CD14-positive monocyte (primary cell): ENCODE measurements around the gene SETBP1. TPM values are rescaled to one million over a fixed set of nuclear protein-coding genes. Genes with fewer than 3 reads are reported as not detected.

Source experiments
- DNase-seq, 3 donors: peaks; one replicate each; pipeline ENCODE4 v3.0.0-alpha.2; 2011 to 2022
- H2AFZ ChIP-seq: 2 replicates; pipeline ENCODE4 v1.6.0; 2012; ENCODE audit warnings: mild to moderate bottlenecking, low read depth, low read length, inconsistent platforms; ENCODE audit not compliant: insufficient read depth, poor library complexity, severe bottlenecking
- H3K27ac ChIP-seq, 2 donors: 1 replicate in 1 of 2; 2 replicates in 1 of 2; pipeline ENCODE4 v1.5.1; 2012 to 2013; ENCODE audit warnings: low read length in 2 of 2, control low read depth in 1 of 2, inconsistent platforms in 1 of 2, low read depth in 1 of 2, mild to moderate bottlenecking in 1 of 2
- H3K27me3 ChIP-seq, 2 donors: one replicate each; pipeline versions ENCODE4 v1.6.0 to v1.6.1; 2011 to 2013; ENCODE audit warnings: low read length in 2 of 2; ENCODE audit not compliant: control insufficient read depth in 2 of 2, insufficient read depth in 2 of 2
- H3K36me3 ChIP-seq, 2 donors: replicated peaks in 1 of 2; 1 replicate in 1 of 2; 2 replicates in 1 of 2; pipeline versions ENCODE4 v1.5.1 to v1.6.1; 2012 to 2013; ENCODE audit warnings: low read length in 2 of 2, control low read depth in 1 of 2, inconsistent platforms in 1 of 2, mild to moderate bottlenecking in 1 of 2; ENCODE audit not compliant: insufficient read depth in 2 of 2, control insufficient read depth in 1 of 2
- H3K4me1 ChIP-seq, 2 donors: 1 replicate in 1 of 2; 2 replicates in 1 of 2; pipeline versions ENCODE4 v1.5.1 to v1.6.1; 2012 to 2013; ENCODE audit warnings: low read length in 2 of 2, control low read depth in 1 of 2, inconsistent platforms in 1 of 2, mild to moderate bottlenecking in 1 of 2, moderate library complexity in 1 of 2; ENCODE audit not compliant: insufficient read depth in 2 of 2, control insufficient read depth in 1 of 2
- H3K4me2 ChIP-seq: replicated peaks from 2 replicates; pipeline ENCODE3; 2012; ENCODE audit warnings: low read length, moderate library complexity, mild to moderate bottlenecking; ENCODE audit not compliant: poor library complexity, severe bottlenecking; ENCODE audit errors: extremely low read depth
- H3K4me3 ChIP-seq, 3 experiments: fragments of 200-600 bp in 1 of 3; sonication (generic) in 1 of 3; replicated peaks in 1 of 3; 1 replicate in 2 of 3; 2 replicates in 1 of 3; pipeline ENCODE4 v1.5.1; 2011 to 2013; ENCODE audit warnings: low read length in 3 of 3, mild to moderate bottlenecking in 3 of 3, control low read depth in 2 of 3, low read depth in 2 of 3, inconsistent platforms in 1 of 3, moderate library complexity in 1 of 3
- H3K79me2 ChIP-seq: 2 replicates; pipeline ENCODE4 v1.6.0; 2012; ENCODE audit warnings: mild to moderate bottlenecking, control low read depth, inconsistent platforms, low read length, moderate library complexity; ENCODE audit not compliant: insufficient read depth
- H3K9ac ChIP-seq: 2 replicates; pipeline ENCODE4 v1.6.0; 2017; ENCODE audit warnings: low read length, mild to moderate bottlenecking; ENCODE audit not compliant: insufficient read depth, poor library complexity, severe bottlenecking
- H3K9me3 ChIP-seq, 2 donors: replicated peaks in 1 of 2; 1 replicate in 1 of 2; 2 replicates in 1 of 2; pipeline versions ENCODE4 v1.5.1 to v1.6.1; 2012 to 2013; ENCODE audit warnings: low read length in 2 of 2, control low read depth in 1 of 2; ENCODE audit not compliant: control insufficient read depth in 1 of 2, insufficient read depth in 1 of 2
- H4K20me1 ChIP-seq: 2 replicates; pipeline ENCODE4 v1.6.0; 2012; ENCODE audit warnings: mild to moderate bottlenecking, low read length, control low read depth, moderate library complexity; ENCODE audit not compliant: insufficient read depth
- H3K27ac Mint-ChIP-seq, 7 donors: one replicate each; pipeline ENCODE4 v1.8.0; 2020; ENCODE audit warnings: mild to moderate bottlenecking in 7 of 7, mixed read lengths in 7 of 7, moderate library complexity in 6 of 7, inconsistent platforms in 2 of 7
- H3K27me3 Mint-ChIP-seq, 3 donors: one replicate each; pipeline ENCODE4 v1.8.0; 2021 to 2022; ENCODE audit warnings: low read depth in 3 of 3, mild to moderate bottlenecking in 3 of 3, mixed read lengths in 3 of 3, moderate library complexity in 3 of 3, inconsistent platforms in 1 of 3
- H3K36me3 Mint-ChIP-seq, 2 donors: one replicate each; pipeline ENCODE4 v1.8.0; 2020; ENCODE audit warnings: mixed read lengths in 2 of 2, inconsistent platforms in 1 of 2, mild to moderate bottlenecking in 1 of 2
- H3K4me1 Mint-ChIP-seq: one replicate; pipeline ENCODE4 v1.8.0; 2020; ENCODE audit warnings: mild to moderate bottlenecking, mixed read lengths
- H3K4me3 Mint-ChIP-seq, 2 donors: one replicate each; pipeline ENCODE4 v1.8.0; 2020; ENCODE audit warnings: mild to moderate bottlenecking in 2 of 2, mixed read lengths in 2 of 2, moderate library complexity in 1 of 2
- H3K9me3 Mint-ChIP-seq, 7 donors: one replicate each; pipeline ENCODE4 v1.8.0; 2020 to 2022; ENCODE audit warnings: mixed read lengths in 7 of 7, mild to moderate bottlenecking in 6 of 7, moderate library complexity in 6 of 7, inconsistent platforms in 2 of 7
- WGBS: methylation state at CpG from one replicate; pipeline ENCODE4 v1.1.5; 2013; ENCODE audit warnings: missing lambda C conversion rate; ENCODE audit not compliant: insufficient coverage; 5-methylcytosine and 5-hydroxymethylcytosine counted together
- intact Hi-C, 2 donors: fragments of 100-400 bp; cut with micrococcal nuclease; formaldehyde crosslinking; loops; one replicate each; pipeline versions ENCODE4 v1.15.0 to v1.15.1; 2023
- polyA plus RNA-seq, 3 donors: library from polyadenylated mRNA; depleted of rRNA in 1 of 3; unstranded in 2 of 3; stranded (reverse) in 1 of 3; fragments of 300-500 nt in 2 of 3; fragments of >200 nt in 1 of 3; fragmentation: Illumina TruSeq in 2 of 3; gene quantifications; 1 replicate in 2 of 3; 2 replicates in 1 of 3; pipeline ENCODE4 v1.2.3, GENCODE V29; 2012 to 2021
- TF ChIP-seq, protein P1 (sequence below): fragments of 200-600 bp; IDR thresholded peaks from one replicate; pipeline ENCODE4 v1.8.0; 2022; ENCODE audit warnings: antibody characterized with exemption, mild to moderate bottlenecking

The SETBP1 gene
- polyA plus RNA-seq, 3 donors: 0.01 to 1.2 TPM; not detected in 1

DNA sequence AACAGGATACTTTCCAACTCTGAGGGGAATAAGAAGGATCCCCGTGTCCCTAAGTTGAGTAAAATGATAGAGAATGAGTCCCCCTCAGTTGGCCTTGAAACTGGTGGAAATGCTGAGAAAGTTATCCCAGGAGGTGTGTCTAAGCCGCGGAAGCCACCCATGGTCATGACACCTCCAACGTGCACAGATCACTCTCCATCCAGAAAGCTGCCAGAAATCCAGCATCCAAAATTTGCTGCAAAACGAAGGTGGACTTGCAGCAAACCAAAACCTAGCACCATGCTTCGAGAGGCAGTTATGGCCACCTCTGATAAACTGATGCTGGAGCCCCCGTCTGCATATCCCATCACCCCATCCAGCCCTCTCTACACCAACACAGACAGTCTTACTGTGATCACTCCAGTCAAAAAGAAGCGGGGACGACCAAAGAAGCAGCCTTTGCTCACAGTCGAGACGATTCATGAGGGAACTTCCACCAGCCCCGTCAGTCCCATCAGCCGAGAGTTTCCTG, 270.1 kb downstream of the SETBP1 start:
- Histone ChIP-seq H3K36me3 (no peaks in the 10 kb centered on the region), H4K20me1 (no peaks in the 10 kb centered on the region), H3K9ac (no peak overlapping the region), H3K4me3 (no peak overlapping the region), H3K4me2 (no peak overlapping the region), H3K79me2 (no peaks in the 10 kb centered on the region), H3K9me3 (peaks cover 0 to 20% of the 10 kb centered on the region in 2 donors), H2AFZ (no peak overlapping the region), H3K27me3 (no peaks in the 10 kb centered on the region), H3K4me1 (no peaks in the 10 kb centered on the region), H3K27ac (no peak overlapping the region)
- Mint-ChIP-seq H3K4me1 (no peaks in the 10 kb centered on the region), H3K4me3 (no peak overlapping the region), H3K27ac (no peak overlapping the region), H3K27me3 (peaks cover 0 to 7% (median 0%) of the 10 kb centered on the region in 3 donors), H3K36me3 (no peaks in the 10 kb centered on the region), H3K9me3 (peaks cover 6 to 19% (median 9%) of the 10 kb centered on the region in 7 donors)
- TF ChIP-seq, protein P1, sequence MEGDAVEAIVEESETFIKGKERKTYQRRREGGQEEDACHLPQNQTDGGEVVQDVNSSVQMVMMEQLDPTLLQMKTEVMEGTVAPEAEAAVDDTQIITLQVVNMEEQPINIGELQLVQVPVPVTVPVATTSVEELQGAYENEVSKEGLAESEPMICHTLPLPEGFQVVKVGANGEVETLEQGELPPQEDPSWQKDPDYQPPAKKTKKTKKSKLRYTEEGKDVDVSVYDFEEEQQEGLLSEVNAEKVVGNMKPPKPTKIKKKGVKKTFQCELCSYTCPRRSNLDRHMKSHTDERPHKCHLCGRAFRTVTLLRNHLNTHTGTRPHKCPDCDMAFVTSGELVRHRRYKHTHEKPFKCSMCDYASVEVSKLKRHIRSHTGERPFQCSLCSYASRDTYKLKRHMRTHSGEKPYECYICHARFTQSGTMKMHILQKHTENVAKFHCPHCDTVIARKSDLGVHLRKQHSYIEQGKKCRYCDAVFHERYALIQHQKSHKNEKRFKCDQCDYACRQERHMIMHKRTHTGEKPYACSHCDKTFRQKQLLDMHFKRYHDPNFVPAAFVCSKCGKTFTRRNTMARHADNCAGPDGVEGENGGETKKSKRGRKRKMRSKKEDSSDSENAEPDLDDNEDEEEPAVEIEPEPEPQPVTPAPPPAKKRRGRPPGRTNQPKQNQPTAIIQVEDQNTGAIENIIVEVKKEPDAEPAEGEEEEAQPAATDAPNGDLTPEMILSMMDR: no peak
- intact Hi-C loops: no loop called here
- no peak for DNase-seq
- 91% methylated on average over 10 of the region's 13 CpGs for WGBS

DNA sequence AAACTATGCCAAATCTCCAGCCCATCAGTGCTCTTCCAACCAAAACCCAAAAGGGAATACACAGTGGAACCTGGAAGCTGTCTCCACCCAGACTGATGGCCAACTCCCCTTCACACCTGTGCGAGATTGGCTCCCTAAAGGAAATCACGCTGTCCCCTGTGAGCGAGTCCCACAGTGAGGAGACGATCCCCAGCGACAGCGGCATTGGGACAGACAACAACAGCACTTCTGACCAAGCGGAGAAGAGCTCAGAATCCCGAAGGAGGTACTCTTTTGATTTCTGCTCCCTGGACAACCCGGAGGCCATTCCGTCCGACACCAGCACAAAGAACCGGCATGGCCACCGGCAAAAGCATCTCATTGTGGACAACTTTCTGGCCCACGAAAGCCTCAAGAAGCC, 271.1 kb downstream of the SETBP1 start:
- H3K4me1 ChIP-seq: no peaks in the 10 kb centered on the region
- no peaks in the 10 kb centered on the region for H3K36me3 Mint-ChIP-seq
- no peak overlapping the region for H3K4me2 ChIP-seq
- peaks cover 4% of the 10 kb centered on the region for H3K4me1 Mint-ChIP-seq
- H3K36me3 ChIP-seq: no peaks in the 10 kb centered on the region
- no peak overlapping the region for H2AFZ ChIP-seq
- intact Hi-C loops: no loop called here
- no peak overlapping the region for H3K27ac ChIP-seq
- peaks cover 0 to 20% of the 10 kb centered on the region in 2 donors for H3K9me3 ChIP-seq
- 95% methylated on average over 14 of the region's 14 CpGs for WGBS
- no peak overlapping the region for H3K27ac Mint-ChIP-seq
- no peak for DNase-seq
- TF ChIP-seq, protein P1: no peak
- H3K9ac ChIP-seq: no peak overlapping the region
- H3K4me3 ChIP-seq: no peak overlapping the region
- no peaks in the 10 kb centered on the region for H3K27me3 ChIP-seq
- H3K79me2 ChIP-seq: no peaks in the 10 kb centered on the region
- H4K20me1 ChIP-seq: no peaks in the 10 kb centered on the region
- peaks cover 0 to 5% (median 0%) of the 10 kb centered on the region in 3 donors for H3K27me3 Mint-ChIP-seq
- peaks cover 6 to 19% (median 9%) of the 10 kb centered on the region in 7 donors for H3K9me3 Mint-ChIP-seq
- no peak overlapping the region for H3K4me3 Mint-ChIP-seq
